Measurements from ENCODE around the gene OLFML3.
"Not testable (repeated sequence)": the region's sequence is repeated elsewhere in the genome, so short reads cannot be mapped to it uniquely, and the experiment has no call there.

OLFML3 gene

DNA sequence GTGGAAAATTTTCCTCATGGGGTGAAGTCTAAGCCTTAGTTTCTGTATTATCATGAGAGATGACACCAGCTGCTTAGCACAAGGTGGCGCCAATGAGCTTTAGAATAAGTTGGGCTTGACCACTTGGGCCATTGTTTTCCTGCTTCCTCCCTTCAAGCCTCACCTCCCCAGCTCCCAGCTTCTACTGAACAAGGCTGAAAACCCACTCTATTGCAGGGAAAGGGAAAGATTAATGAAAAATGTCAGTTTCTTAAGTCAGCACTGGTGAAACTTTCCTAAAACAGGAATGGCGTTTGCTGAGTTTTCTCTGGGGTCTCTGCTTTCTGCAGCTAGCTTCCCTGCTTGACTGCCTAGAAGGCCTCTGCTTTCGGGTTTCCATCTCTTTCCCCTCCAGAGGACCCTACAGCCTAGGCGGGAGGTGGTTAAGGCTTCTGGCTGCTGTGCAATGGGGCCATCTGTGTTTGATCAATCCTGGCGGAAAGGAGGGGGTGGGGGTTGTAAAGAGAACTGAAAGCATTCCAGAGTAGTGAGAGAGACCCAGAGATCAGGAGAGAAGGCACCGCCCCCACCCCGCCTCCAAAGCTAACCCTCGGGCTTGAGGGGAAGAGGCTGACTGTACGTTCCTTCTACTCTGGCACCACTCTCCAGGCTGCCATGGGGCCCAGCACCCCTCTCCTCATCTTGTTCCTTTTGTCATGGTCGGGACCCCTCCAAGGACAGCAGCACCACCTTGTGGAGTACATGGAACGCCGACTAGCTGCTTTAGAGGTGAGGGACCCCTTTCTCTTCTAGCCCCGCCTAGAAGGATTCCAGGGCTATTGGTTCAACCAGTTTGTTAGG, at the start of gene OLFML3:
TSS of gene OLFML3 (plus strand) at position 612 of the 840 bp plus-strand sequence. CDS start at position 655, 43 bp downstream.
- peak; percentile 69 for DNase-seq

DNA sequence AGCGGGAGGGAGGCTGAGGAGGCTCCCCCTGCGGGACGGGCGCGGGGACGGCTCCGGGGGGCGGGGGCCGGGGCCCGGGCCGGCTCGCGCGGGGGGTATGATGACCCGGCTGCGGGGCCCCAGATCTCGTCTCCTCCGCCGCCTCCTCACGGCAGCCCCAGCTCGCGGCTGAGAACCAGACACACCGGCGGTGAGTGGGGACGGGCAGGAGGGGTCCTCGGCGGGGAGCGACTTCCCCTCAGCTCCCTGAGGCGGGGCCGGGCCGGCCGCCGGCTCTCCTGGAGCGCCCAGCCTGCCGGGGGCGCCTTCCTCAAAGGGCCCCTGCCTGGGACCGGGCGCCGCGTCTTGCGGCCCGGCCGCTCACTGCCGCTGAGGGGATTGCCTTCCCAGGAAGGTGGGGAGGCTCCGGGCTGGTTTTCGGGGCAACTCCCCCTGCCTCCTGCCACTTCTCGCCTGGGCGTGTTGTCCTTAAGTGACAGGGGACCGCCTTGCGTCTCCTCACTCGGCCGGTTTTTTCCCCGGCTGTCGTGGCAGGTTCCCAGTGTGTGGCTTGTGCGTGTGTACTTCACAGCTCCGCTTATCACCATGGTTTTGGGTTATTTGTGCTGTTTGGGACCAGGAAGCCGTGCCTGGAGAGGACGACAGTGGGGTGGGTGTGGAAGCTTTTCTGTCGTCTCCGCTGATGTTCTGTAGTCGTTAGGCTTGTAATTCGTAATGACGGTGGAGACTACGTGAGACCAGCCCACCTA, 49.4 kb upstream of the OLFML3 start:
- DNase-seq, result peak; percentile 56

DNA sequence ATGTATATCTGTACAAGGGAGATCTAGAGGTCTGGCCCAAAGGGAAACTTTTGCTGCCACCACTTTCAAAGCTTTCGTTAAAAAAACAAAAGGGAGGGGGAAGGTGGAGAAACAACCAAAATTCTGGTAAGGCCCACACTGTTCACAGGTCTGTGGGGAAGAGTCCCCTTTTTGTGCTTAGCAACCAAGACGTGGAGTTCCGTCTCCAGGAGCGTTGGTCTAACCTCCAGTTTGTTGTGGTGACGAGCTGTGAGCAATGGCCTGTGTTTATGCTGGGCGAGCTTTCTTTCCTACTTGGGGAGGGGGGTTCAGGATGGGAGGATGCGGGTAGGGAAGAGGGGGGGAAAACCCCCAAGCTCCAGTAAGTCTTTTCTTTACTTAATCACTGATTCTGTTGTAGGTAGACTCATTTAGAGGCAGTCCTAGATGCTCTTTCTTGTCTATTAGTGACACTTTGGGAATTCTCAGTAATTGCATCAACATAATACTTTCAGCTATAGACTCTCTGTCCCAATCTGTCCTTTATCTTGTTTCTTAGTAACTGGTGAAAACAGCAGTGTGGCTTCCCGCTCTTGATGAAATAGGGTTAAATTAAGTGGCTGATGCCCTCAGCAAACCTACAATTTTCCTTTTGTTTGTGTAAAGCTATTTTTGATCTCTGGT, 48.6 kb upstream of the OLFML3 start:
- peak; percentile 56 for DNase-seq

DNA sequence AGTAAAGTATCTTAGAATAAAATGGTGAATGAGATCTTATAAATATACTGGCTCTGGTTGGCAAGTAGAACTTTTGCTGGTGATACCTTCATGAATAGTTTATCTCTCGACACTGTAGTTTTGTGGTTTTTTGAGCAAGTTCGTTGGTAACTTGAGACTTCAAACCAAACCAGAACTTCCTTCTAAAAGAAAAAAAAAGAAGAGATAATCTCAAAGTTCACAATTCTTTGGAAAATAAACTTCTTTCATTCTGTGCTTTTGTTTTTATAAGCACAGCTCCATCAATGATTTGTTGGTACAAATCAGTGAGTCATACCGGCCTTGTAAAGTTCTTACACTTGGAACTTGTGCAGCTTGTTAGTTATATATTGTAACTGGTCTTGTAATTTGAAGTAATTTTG, 47.8 kb upstream of the OLFML3 start:
- DNase-seq, result no peak

DNA sequence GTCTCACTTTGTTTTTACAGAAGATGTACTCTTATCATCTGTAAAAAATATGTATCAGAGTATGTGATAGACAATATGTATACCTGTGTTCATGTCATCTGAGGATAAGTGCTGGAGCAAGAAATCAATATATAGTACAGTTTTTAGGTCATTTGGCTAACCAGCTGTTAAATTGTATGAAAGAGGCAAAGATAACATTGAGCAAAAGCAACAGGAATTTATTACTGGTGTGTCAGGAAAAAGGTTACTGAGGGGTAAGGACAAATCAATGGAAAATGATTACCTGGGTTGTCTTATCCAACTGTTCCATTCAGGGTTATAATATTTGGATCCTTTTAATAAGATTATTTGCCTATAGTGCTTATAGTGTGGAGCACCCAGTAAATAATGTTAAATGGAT, 45.3 kb upstream of the OLFML3 start:
- no peak for DNase-seq

GRCh38 chr1:113934511-113935055, 44.7 kb upstream of the OLFML3 start:
- DNase-seq, result no peak

DNA sequence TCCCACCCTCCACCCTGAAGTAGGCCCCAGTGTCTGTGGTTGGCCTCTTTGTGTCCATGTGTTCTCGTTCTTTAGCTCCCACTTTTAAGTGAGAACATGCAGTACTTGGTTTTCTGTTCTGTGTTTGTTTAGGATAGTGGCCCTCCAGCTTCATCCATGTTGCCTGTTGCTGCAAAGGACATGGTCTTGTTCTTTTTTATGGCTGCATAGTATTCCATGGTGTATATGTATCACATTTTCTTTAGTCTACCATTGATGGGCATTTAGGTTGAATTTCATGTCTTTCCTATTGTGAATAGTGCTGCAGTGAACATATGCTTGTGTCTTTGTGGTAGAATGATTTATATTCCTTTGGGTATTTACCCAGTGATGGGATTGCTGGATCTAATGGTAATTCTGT, 44.1 kb upstream of the OLFML3 start:
- DNase-seq, result no peak

DNA sequence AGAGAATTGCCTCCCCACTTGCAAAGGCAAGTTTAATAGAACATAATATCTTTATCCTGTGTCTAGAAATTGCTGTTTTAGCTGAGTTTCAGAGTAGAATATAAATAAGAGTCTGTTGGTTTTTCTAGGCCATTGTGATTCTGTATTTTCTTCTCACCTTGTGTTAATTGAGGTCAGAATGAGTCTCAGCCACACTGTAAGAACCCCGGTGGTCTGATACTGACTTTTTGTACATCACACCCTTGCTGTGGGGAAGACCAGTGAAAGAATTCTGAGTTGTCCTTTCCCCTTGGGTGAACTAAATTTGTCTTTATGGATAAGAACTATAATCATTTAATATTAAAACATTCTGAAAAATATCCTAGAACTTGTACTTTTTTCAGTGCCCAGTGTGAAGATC, 43.3 kb upstream of the OLFML3 start:
- DNase-seq, result no peak

GRCh38 chr1:113937146-113937545, 42.1 kb upstream of the OLFML3 start:
- DNase-seq, result no peak

- DNase-seq, result no peak
Measured at GRCh38 chr1:113938192-113938591, 41.1 kb upstream of the OLFML3 start.

DNA sequence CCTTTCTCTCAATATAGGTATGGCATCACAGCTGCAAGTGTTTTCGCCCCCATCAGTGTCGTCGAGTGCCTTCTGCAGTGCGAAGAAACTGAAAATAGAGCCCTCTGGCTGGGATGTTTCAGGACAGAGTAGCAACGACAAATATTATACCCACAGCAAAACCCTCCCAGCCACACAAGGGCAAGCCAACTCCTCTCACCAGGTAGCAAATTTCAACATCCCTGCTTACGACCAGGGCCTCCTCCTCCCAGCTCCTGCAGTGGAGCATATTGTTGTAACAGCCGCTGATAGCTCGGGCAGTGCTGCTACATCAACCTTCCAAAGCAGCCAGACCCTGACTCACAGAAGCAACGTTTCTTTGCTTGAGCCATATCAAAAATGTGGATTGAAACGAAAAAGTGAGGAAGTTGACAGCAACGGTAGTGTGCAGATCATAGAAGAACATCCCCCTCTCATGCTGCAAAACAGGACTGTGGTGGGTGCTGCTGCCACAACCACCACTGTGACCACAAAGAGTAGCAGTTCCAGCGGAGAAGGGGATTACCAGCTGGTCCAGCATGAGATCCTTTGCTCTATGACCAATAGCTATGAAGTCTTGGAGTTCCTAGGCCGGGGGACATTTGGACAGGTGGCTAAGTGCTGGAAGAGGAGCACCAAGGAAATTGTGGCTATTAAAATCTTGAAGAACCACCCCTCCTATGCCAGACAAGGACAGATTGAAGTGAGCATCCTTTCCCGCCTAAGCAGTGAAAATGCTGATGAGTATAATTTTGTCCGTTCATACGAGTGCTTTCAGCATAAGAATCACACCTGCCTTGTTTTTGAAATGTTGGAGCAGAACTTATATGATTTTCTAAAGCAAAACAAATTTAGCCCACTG, 38.7 kb upstream of the OLFML3 start:
- no peak for DNase-seq

GRCh38 chr1:113941245-113941559, 38.1 kb upstream of the OLFML3 start:
- no peak for DNase-seq

DNA sequence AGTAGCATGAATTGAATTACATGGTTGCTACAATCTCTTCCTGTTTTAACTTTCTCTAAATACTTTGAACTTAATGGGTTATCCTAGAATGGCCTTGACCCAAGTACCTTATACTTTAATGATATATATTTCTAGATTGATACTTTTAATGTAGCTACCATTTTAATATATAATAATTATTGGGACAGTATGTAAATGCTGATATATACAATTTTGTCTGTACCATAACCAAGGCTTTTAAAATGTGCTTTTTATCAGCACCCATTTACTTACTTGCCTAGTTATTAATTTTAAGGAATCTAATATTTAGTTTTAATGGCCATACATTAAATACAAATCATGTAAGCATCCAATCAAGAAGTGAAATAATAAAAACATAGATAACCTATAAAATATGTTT, 36.7 kb upstream of the OLFML3 start:
- no peak for DNase-seq

DNA sequence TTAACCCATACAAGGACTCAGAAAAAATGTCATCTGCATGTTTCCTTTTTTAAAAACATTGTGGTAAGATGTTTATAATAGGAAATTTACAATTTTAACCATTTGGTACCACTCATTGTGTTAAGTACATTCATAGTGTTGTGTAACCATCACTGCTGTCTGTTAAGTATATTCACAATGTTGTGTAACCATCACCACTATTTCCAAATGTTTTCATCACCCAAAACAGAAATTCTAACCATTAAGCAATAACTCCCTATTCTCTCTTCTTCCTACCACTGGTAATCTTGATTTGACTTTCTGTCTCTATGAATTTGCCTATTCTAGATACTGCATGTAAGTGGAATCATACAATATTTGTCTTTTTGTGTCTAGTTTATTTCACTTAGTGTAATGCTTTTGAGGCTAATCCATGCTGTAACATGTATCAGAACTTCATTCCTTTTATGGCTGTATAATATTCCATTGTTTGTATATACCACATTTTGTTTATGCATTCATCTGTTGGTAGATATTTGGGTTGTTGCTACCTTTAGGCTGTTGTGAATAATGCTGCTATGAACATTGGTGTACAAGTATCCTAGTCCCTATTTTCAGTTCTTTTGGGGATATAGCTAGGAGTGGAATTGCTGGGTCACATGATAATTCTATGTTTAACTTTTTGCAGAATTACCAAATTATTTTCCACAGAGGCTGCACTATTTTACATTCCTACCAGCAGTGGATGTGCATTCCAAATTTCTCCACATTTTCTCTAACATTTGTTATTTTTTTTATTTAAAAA, 36.1 kb upstream of the OLFML3 start:
- no peak for DNase-seq

GRCh38 chr1:113945329-113945728, 33.9 kb upstream of the OLFML3 start:
- no peak for DNase-seq

DNA sequence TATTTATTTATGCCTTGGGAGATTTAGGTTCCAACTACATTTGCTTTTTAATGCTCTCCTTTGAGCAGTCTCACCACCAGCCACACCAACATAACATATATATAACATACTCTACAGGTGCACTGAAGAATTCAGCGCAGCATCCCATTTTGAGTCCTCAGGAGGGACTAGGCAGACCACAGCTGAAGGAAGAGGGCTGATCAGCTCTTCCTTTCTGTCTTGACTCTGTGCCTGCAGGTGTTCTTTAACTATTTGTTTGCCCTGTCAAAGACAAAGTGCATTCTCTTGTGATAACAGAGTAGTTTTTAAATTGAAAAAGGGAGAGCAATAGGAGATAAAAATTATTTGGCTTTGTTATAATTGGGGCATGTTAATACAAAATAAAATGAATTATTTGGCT, 33.2 kb upstream of the OLFML3 start:
- no peak for DNase-seq

DNA sequence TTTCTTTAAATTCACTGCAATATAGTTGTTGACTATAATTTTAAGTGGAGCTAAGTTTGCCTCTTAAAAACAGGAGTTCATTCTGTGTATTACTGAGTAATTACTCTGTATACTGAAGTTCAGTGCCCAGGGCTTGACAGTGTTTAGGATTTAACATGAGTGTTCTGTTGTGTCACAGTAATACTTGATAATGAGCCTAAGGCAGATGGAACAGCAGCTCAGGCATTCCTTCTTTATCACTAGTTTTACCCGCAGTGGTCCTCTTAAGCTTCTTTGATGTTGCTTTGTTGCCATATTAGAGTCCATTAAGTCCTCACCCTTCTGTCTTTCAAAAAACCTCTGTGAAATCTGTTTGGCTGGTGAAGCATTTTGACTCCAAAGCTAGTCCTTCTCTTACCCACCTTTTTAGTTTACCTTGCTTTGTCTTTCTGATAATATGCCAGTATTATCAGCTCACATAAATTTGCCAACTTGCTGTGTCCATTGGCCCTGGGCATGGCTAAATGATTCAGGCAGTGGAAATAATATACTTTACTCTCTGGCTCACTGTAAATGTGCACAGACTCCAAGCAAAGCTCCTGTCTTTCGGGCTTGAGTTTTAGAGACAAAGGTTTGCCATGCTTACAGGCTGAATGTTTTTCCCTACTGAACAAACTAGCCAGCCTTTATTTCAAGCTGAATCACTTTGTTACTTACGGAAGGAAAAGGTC, 32.4 kb upstream of the OLFML3 start:
- no peak for DNase-seq

- no peak for DNase-seq
Measured at GRCh38 chr1:113947388-113948107, 31.7 kb upstream of the OLFML3 start.

DNA sequence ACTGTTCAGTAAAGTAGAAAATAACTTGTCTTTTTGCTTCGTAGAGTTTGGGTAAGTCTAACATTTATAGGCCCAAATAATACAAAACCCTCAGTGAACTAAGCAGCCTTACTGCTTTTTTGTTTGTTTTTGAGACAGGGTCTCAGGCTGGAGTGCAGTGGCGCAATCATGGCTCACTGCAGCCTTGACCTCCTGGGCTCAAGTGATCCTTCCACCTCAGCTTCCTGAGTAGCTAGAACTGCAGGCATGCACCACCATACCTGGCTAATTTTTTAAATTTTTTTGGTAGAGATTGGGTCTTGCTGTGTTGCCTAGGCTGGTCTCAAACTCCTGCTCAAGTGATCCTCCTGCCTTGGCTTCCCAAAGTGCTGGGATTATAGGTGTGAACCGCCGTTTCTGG, 31.1 kb upstream of the OLFML3 start:
- not testable (repeated sequence) for DNase-seq

GRCh38 chr1:113949007-113949406, 30.3 kb upstream of the OLFML3 start:
- no peak for DNase-seq

Data from kidney glomerular epithelial cell (primary cell).